IgD-negative memory B cell (primary cell): ENCODE measurements around the gene ALPI. TPM values are rescaled to one million over a fixed set of nuclear protein-coding genes. Genes with fewer than 3 reads are reported as not detected.

Source experiments
- H3K27ac Mint-ChIP-seq, 3 donors: one replicate each; pipeline ENCODE4 v1.8.0; 2020 to 2022; ENCODE audit warnings: mild to moderate bottlenecking in 3 of 3, mixed read lengths in 3 of 3, moderate library complexity in 1 of 3
- H3K27me3 Mint-ChIP-seq: one replicate; pipeline ENCODE4 v1.8.0; 2021; ENCODE audit warnings: mixed read lengths
- H3K36me3 Mint-ChIP-seq: one replicate; pipeline ENCODE4 v1.8.0; 2020; ENCODE audit warnings: mild to moderate bottlenecking, mixed read lengths
- H3K4me1 Mint-ChIP-seq, 3 donors: one replicate each; pipeline ENCODE4 v1.8.0; 2020 to 2022; ENCODE audit warnings: mixed read lengths in 3 of 3, mild to moderate bottlenecking in 1 of 3
- H3K4me3 Mint-ChIP-seq, 4 donors: one replicate each; pipeline ENCODE4 v1.8.0; 2020 to 2022; ENCODE audit warnings: mild to moderate bottlenecking in 4 of 4, mixed read lengths in 4 of 4, moderate library complexity in 3 of 4
- H3K9me3 Mint-ChIP-seq, 3 donors: one replicate each; pipeline ENCODE4 v1.8.0; 2020 to 2021; ENCODE audit warnings: mixed read lengths in 3 of 3, mild to moderate bottlenecking in 1 of 3
- polyA plus RNA-seq: library from polyadenylated mRNA; unstranded; fragments of 300-500 nt; fragmentation: Illumina TruSeq; gene quantifications from one replicate; pipeline ENCODE4 v1.2.3, GENCODE V29; 2021

Gene ALPI
- polyA plus RNA-seq, 1 donor from 2014 or later: not detected

- no peaks in the 10 kb centered on the region for H3K4me1 Mint-ChIP-seq
- H3K27me3 Mint-ChIP-seq: peaks cover 13% of the 10 kb centered on the region
- H3K36me3 Mint-ChIP-seq: no peaks in the 10 kb centered on the region
- H3K9me3 Mint-ChIP-seq: no peaks in the 10 kb centered on the region
- no peak overlapping the region for H3K27ac Mint-ChIP-seq
- no peak overlapping the region for H3K4me3 Mint-ChIP-seq
These were observed 3.6 kb downstream of the ALPI start for GRCh38 chr2:232459419-232460035.

DNA sequence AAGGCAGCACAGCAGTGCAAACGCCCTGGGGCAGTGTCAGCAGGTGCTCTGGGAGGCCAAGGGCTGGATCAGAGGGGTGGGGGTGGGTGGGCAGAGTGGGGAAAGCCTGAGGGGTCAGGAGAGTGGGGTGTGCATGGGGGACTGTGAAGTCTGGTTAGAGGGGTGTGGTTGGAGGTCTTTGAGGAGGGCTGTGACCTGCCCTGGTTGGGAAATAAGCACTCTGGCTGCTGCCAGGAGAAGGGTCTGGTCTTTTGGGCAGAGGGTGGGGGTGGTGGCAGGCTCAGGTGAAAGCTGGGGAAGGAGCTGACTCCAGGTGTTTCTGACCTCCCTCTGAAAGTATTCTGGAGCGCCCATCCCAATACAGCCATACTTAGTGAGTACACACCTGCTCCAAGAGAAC is 4.2 kb downstream of the ALPI start:
- Mint-ChIP-seq H3K36me3 (no peaks in the 10 kb centered on the region), H3K4me3 (no peak overlapping the region), H3K9me3 (no peaks in the 10 kb centered on the region), H3K4me1 (no peaks in the 10 kb centered on the region), H3K27ac (no peak overlapping the region), H3K27me3 (peaks cover 13% of the 10 kb centered on the region)

- no peaks in the 10 kb centered on the region for H3K36me3 Mint-ChIP-seq
These were observed 8.0 kb downstream of the ALPI start for GRCh38 chr2:232463701-232464543.

GRCh38 chr2:232464544-232464885 is 8.6 kb downstream of the ALPI start:
- no peak overlapping the region for H3K4me3 Mint-ChIP-seq
- H3K27me3 Mint-ChIP-seq: peaks cover 7% of the 10 kb centered on the region
- peaks cover 0 to 11% (median 10%) of the 10 kb centered on the region in 3 donors for H3K9me3 Mint-ChIP-seq

More at GRCh38 chr2:232463701-232464543, 8.0 kb downstream of the ALPI start:
- Mint-ChIP-seq H3K9me3 (peaks cover 0 to 11% (median 7%) of the 10 kb centered on the region in 3 donors), H3K4me1 (peaks cover 7 to 11% (median 10%) of the 10 kb centered on the region in 3 donors), H3K4me3 (no peak overlapping the region), H3K27me3 (peaks cover 10% of the 10 kb centered on the region), H3K27ac (peak overlapping the region in 1 of 3 donors; percentile 39)

DNA sequence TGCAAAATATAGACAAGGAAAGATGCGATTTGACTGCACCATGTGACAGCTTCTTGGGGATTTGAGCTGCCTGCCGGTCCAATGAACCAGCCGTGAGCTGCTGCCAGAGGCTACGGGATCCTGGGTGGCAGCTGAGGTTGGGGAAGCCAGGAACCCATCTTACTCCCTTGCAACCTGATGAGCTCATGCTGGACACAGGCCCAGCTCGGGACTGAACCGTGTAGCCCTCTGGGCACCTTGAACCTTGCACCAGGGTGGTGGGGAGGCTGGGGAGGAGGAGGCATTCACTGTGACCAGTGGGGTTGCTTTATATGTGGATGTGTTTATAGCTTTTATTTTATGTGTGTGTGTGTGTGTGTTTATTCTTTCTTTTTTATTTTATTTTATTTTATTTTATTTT is 9.1 kb downstream of the ALPI start:
- Mint-ChIP-seq H3K27me3 (peaks cover 2% of the 10 kb centered on the region), H3K4me1 (peaks cover 7 to 11% (median 10%) of the 10 kb centered on the region in 3 donors), H3K4me3 (no peak overlapping the region), H3K9me3 (peaks cover 0 to 11% (median 11%) of the 10 kb centered on the region in 3 donors), H3K36me3 (no peaks in the 10 kb centered on the region), H3K27ac (no peak overlapping the region)

More at GRCh38 chr2:232464544-232464885, 8.6 kb downstream of the ALPI start:
- Mint-ChIP-seq H3K4me1 (peaks cover 7 to 11% (median 10%) of the 10 kb centered on the region in 3 donors), H3K27ac (peak overlapping the region in 1 of 3 donors; percentile 39), H3K36me3 (no peaks in the 10 kb centered on the region)

- H3K27ac Mint-ChIP-seq: peak overlapping the region in 1 of 3 donors; percentile 60
- no peaks in the 10 kb centered on the region for H3K36me3 Mint-ChIP-seq
These were observed 10.3 kb downstream of the ALPI start for GRCh38 chr2:232466221-232466620.

GRCh38 chr2:232473467-232473890 is 17.5 kb downstream of the ALPI start:
- Mint-ChIP-seq H3K9me3 (peaks cover 8 to 19% (median 14%) of the 10 kb centered on the region in 3 donors), H3K27me3 (peaks cover 24% of the 10 kb centered on the region), H3K27ac (no peak overlapping the region), H3K4me3 (no peak overlapping the region), H3K4me1 (no peaks in the 10 kb centered on the region), H3K36me3 (no peaks in the 10 kb centered on the region)

More at GRCh38 chr2:232466221-232466620, 10.3 kb downstream of the ALPI start:
- peaks cover 7 to 11% (median 10%) of the 10 kb centered on the region in 3 donors for H3K4me1 Mint-ChIP-seq
- peaks cover 5% of the 10 kb centered on the region for H3K27me3 Mint-ChIP-seq
- H3K9me3 Mint-ChIP-seq: peaks cover 0 to 11% (median 11%) of the 10 kb centered on the region in 3 donors
- no peak overlapping the region for H3K4me3 Mint-ChIP-seq

DNA sequence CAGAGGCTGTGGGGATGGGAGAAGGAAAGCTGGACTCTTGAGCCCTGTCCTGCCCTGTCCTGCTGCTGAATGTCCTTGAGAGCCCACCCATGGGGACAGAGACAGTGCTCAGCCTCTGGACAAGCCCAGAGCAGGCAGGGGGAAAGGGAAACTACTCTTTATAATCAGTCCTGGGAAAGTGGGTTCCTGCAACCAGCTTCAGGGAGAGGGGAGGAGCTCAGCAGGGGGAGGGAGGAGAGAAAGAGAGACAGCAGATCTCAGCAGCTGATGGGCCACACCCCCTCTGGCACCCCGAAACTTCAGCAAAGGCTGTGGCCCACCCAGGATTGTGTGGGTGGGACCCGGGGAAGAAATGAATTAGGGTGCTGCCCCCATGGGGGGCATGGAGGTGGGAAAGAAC is 20.1 kb downstream of the ALPI start:
- Mint-ChIP-seq H3K4me3 (no peak overlapping the region), H3K4me1 (no peaks in the 10 kb centered on the region), H3K27ac (no peak overlapping the region), H3K36me3 (no peaks in the 10 kb centered on the region), H3K9me3 (peaks cover 8 to 19% (median 10%) of the 10 kb centered on the region in 3 donors), H3K27me3 (peaks cover 20% of the 10 kb centered on the region)

DNA sequence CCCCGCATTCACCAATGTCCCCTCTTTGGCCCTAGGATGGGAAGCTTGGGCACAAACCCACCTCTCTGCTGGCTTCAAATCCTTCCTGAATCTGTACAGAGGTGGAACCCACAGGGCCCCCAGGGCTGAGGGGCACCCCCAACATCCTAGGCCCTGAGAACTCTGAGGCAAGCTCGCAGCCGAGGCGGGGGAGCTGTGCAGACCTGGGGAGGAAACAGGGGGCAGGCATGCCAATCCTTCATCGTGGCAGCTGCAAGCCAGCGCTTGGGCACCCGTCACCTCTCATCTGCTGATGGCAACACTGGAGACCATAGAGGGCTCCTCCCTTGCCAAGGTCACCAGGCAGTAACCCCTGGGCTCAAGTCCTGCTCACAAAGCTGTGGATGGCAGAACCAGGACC is 20.8 kb downstream of the ALPI start:
- no peaks in the 10 kb centered on the region for H3K4me1 Mint-ChIP-seq
- H3K4me3 Mint-ChIP-seq: no peak overlapping the region
- H3K9me3 Mint-ChIP-seq: peaks cover 6 to 14% (median 10%) of the 10 kb centered on the region in 3 donors
- H3K27me3 Mint-ChIP-seq: peaks cover 20% of the 10 kb centered on the region
- no peak overlapping the region for H3K27ac Mint-ChIP-seq
- no peaks in the 10 kb centered on the region for H3K36me3 Mint-ChIP-seq

DNA sequence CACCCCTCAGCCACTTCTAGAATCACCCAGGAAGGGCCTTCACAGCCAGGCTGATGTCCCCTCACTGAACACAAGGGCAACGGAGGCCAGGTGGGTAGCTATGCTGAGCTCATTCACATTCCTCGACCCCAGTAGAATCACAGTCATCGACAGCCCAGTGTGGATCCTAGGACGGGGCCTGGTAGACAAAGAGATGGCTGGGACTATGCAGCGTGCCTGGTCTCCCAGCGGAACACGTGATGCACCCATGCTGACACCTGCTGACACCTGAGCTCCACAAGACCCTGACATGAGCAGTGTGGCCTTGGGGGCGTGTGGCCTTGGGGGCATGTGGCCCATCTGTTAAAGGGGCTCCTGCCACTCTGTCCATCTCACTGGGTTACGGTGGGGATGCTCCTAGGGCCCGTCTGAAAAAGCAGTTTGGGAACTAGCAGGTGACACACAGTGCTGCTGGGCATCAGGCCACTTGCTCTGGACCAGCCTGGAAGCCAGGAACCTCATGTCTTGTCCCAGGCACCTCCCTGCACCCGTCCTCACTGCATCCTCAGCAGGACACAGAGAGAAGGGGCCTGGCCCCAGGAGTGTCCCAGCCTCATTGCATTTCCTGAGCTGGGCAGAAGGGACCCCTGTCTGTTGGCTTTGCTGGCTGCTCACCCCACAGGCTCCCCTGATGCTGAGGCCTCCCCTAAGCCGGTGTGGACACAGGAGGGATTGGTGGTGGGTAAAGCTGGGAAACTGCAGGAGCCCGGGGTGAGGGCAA is 22.0 kb downstream of the ALPI start:
- no peak overlapping the region for H3K27ac Mint-ChIP-seq
- no peaks in the 10 kb centered on the region for H3K4me1 Mint-ChIP-seq

GRCh38 chr2:232478571-232479340 is 22.8 kb downstream of the ALPI start:
- Mint-ChIP-seq H3K4me3 (no peak overlapping the region), H3K36me3 (peaks cover 1% of the 10 kb centered on the region), H3K4me1 (no peaks in the 10 kb centered on the region), H3K9me3 (peaks cover 0 to 3% (median 0%) of the 10 kb centered on the region in 3 donors), H3K27ac (no peak overlapping the region), H3K27me3 (peaks cover 11% of the 10 kb centered on the region)

More for the DNA sequence above, 22.0 kb downstream of the ALPI start:
- H3K4me3 Mint-ChIP-seq: no peak overlapping the region
- peaks cover 0 to 4% (median 3%) of the 10 kb centered on the region in 3 donors for H3K9me3 Mint-ChIP-seq
- peaks cover 1% of the 10 kb centered on the region for H3K36me3 Mint-ChIP-seq
- H3K27me3 Mint-ChIP-seq: peaks cover 15% of the 10 kb centered on the region

DNA sequence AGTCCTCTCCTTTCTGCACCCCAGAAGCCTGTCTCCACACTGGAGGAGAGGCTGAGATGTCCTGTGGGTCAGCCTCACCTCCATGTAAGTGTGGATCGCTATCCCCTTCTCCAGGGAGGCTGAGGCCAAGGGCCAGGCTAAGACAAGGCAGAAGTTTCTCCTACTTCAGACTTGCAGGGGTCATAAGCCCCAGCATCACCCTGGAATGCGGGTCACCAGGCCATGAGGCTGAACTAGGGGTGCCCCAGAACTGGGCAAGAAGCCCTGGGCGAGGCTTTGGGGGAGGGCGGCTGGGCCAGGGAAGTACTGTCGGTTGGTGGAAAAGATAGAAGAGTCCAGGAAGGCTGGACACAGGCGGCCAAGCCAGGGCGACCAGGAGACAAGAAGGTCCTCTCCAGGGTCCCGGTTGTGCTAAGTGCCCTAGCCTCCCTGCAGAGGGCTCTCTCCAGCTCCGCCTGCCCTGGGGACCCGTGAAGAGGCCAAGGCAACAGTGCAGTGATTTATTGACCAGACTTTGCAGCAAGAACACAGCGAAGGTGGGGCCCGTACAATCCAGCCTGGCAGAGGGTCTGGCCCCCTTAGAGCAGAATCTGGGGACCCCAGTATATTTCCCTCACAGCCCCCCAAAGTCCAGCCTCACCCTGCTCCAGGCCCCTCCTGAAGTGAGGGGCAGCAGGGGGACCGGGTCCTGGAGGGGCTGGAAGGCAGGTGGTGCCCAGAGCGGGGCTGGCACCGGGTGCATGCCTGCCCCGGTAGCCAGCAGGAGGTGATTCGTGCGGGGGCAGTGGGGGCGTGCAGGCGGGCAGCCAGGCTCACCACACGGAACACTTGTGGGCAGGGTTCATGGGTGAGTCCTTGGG is 23.6 kb downstream of the ALPI start:
- Mint-ChIP-seq H3K4me1 (no peaks in the 10 kb centered on the region), H3K9me3 (peaks cover 0 to under 1% (median 0%) of the 10 kb centered on the region in 3 donors), H3K4me3 (no peak overlapping the region), H3K27me3 (peaks cover 12% of the 10 kb centered on the region), H3K27ac (peak overlapping the region in 1 of 3 donors; percentile 39), H3K36me3 (peaks cover 1% of the 10 kb centered on the region)
